ENCODE measurements around the gene LARGE1.

LARGE1 gene

DNA sequence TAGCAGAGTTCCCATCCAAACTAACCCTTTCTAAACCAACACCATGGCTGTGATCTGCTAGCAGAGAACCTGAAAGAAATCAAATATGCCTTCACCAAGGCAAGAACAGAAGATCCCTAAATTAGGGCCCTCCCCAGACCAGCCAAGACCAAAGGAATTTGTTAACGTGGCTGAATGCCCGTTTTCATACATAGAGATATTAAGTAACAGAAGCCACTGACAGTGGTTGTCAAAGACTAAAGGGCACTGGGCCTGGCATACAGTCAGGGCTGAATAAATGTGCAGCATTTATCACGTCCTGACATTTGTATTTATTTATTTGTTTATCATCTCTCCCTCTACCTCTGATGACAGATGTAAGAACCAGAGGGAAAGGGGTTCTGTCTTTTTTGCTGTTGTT lies 271.8 kb downstream of the LARGE1 start:
- H3K27ac ChIP-seq = no peak overlapping the region
- no peaks in the 10 kb centered on the region for H3K27me3 ChIP-seq (replicated peaks)
- TF ChIP-seq, protein P1, sequence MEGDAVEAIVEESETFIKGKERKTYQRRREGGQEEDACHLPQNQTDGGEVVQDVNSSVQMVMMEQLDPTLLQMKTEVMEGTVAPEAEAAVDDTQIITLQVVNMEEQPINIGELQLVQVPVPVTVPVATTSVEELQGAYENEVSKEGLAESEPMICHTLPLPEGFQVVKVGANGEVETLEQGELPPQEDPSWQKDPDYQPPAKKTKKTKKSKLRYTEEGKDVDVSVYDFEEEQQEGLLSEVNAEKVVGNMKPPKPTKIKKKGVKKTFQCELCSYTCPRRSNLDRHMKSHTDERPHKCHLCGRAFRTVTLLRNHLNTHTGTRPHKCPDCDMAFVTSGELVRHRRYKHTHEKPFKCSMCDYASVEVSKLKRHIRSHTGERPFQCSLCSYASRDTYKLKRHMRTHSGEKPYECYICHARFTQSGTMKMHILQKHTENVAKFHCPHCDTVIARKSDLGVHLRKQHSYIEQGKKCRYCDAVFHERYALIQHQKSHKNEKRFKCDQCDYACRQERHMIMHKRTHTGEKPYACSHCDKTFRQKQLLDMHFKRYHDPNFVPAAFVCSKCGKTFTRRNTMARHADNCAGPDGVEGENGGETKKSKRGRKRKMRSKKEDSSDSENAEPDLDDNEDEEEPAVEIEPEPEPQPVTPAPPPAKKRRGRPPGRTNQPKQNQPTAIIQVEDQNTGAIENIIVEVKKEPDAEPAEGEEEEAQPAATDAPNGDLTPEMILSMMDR (IDR thresholded peaks at IDR 0.05; ENCODE audit: low read depth, low read length, missing control alignments) = no peak
- in situ Hi-C loops (cut with HindIII; ENCODE audit: low pct_ligation_motif_present, low sequenced_read_pairs) = no loop called here
- no peaks in the 10 kb centered on the region for H3K36me3 ChIP-seq (replicated peaks)
- H3K4me3 ChIP-seq (ENCODE audit: low read depth, low read length) = no peak overlapping the region
- no peak for DNase-seq

DNA sequence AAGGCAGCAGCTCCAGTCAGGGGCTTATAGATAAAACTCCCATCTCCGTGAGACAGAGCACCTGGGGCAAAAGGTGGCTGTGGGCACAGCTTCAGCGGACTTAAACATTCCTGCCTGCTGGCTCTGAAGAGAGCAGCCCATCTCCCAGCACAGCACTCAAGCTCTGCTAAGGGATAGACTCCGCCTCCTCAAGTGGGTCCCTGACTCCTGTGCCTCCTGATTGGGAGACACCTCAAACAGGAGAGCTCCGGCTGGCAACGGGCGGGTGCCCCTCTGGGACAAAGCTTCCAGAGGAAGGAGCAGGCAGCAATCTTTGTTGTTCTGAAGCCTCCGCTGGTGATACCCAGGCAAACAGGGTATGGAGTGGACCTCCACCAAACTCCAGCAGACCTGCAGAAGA lies 279.4 kb downstream of the LARGE1 start:
- Histone ChIP-seq H3K4me3 (ENCODE audit: low read depth, low read length) (no peak overlapping the region), H3K36me3 (replicated peaks) (no peaks in the 10 kb centered on the region), H3K27ac (no peak overlapping the region), H3K27me3 (replicated peaks) (no peaks in the 10 kb centered on the region)
- in situ Hi-C loops (cut with HindIII; ENCODE audit: low pct_ligation_motif_present, low sequenced_read_pairs) = no loop called here
- TF ChIP-seq, protein P1 (IDR thresholded peaks at IDR 0.05; ENCODE audit: low read depth, low read length, missing control alignments) = no peak
- DNase-seq = no peak

DNA sequence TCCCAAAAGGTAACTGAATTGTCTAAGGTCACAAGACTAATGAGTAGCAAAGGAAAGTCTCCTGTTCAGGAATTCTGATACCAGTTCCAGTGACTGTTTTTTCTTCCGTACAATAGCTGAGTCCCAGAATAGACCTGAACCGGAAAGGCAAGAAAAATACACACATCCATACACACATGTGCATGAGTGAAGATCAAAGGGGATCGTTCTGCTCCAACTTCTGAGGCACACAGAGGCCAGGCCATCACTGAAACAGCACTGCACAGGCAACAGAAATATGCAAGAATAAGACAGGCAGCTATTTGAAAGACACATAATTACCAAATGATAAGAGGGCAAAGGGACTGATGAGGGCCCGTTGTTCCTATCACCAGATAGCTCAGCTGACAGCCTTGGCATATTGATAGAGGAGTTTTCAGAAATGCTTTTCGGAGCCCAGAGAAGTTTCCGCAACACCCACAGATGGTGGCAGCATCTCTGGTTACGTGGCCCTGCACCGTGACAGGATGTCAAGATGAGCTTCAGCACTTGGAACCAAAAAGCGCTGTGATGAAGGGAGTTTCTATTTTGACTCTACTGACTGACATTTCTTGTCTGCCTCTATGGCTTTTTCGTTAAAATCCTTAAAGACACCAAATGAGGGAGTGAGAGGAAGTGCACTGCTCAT lies 280.6 kb downstream of the LARGE1 start:
- TF ChIP-seq, protein P1 (IDR thresholded peaks at IDR 0.05; ENCODE audit: low read depth, low read length, missing control alignments) = no peak
- in situ Hi-C loops (cut with HindIII; ENCODE audit: low pct_ligation_motif_present, low sequenced_read_pairs) = no loop called here
- no peak overlapping the region for H3K4me3 ChIP-seq (ENCODE audit: low read depth, low read length)
- no peak for DNase-seq
- H3K36me3 ChIP-seq (replicated peaks) = no peaks in the 10 kb centered on the region
- H3K27ac ChIP-seq = no peak overlapping the region
- H3K27me3 ChIP-seq (replicated peaks) = no peaks in the 10 kb centered on the region

DNA sequence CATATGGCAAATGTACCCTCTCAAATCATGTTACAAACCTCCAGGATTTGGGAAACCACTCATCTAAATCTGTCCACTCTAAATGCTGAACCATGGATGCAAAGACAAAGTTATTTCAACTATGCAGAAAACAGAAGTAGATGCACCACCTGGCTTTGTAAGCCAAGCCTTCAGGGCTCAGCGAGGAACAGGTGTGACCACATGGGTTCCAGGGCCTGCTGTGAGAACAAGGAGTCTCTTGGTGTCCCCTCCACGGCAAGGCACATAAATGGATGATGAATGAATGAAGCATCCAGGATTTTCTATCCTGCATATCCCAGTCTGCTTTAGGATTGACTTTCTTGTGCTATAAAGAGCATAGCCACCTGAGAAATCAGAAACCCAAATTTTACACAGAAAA lies 284.5 kb downstream of the LARGE1 start:
- DNase-seq = no peak
- in situ Hi-C loops (cut with HindIII; ENCODE audit: low pct_ligation_motif_present, low sequenced_read_pairs) = no loop called here
- Histone ChIP-seq H3K36me3 (replicated peaks) (no peaks in the 10 kb centered on the region), H3K27me3 (replicated peaks) (no peaks in the 10 kb centered on the region), H3K4me3 (ENCODE audit: low read depth, low read length) (no peak overlapping the region), H3K27ac (no peak overlapping the region)
- TF ChIP-seq, protein P1 (IDR thresholded peaks at IDR 0.05; ENCODE audit: low read depth, low read length, missing control alignments) = no peak

DNA sequence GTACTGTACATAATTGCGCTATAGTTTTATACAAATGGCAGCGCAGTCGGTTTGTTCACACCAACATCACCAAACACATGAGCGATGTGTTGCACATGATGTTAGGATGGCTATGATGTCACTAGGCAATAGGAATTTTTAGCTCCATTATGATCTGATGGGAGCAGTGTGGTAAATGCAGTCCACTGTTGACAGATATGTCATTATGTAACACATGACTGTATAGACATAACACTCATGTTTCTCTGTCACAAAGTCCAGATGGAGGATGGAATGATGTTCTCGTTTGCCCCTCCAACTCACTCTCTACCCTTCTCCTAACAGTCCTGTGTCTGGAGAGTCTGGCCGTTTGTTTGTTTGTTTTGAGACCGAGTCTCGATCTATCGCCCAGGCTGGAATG lies 288.5 kb downstream of the LARGE1 start:
- in situ Hi-C loops (cut with HindIII; ENCODE audit: low pct_ligation_motif_present, low sequenced_read_pairs) = no loop called here
- no peak overlapping the region for H3K4me3 ChIP-seq (ENCODE audit: low read depth, low read length)
- no peaks in the 10 kb centered on the region for H3K36me3 ChIP-seq (replicated peaks)
- H3K27me3 ChIP-seq (replicated peaks) = no peaks in the 10 kb centered on the region
- no peak overlapping the region for H3K27ac ChIP-seq
- TF ChIP-seq, protein P1 (IDR thresholded peaks at IDR 0.05; ENCODE audit: low read depth, low read length, missing control alignments) = no peak
- DNase-seq = no peak

DNA sequence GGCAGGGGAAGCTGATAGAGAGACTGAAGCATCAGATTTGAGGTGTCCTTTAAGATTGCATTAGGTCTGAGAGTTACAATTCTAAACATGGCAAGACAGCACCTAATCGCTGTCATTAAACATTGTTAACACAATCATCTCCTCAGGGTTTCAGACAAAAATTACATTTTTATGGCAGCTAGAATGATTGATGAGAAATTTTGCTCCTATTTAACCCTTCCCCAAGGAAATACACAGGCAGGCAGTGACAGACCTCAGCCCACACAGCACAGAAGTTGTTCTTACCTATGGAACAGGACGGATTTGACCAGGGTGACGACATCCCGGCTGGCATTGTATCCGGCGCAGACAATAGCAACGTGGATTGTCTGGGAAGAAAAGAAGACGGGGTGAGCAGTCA lies 294.3 kb downstream of the LARGE1 start:
- no peaks in the 10 kb centered on the region for H3K36me3 ChIP-seq (replicated peaks)
- TF ChIP-seq, protein P1 (IDR thresholded peaks at IDR 0.05; ENCODE audit: low read depth, low read length, missing control alignments) = no peak
- in situ Hi-C loops (cut with HindIII; ENCODE audit: low pct_ligation_motif_present, low sequenced_read_pairs) = no loop called here
- DNase-seq = no peak
- H3K27me3 ChIP-seq (replicated peaks) = no peaks in the 10 kb centered on the region
- H3K4me3 ChIP-seq (ENCODE audit: low read depth, low read length) = no peak overlapping the region
- H3K27ac ChIP-seq = no peak overlapping the region

Data from brain microvascular endothelial cell (primary cell).